HEK293T (cell line): ENCODE results near the gene SLC31A2.

Source experiments
- BHLHE40 ChIP-seq: fragments of 450-650 bp; IDR thresholded peaks from 2 replicates; pipeline ENCODE4 v1.6.1; 2016; ENCODE audit warnings: mild to moderate bottlenecking, moderate library complexity, borderline replicate concordance
- CTBP1 ChIP-seq: fragments of 450-650 bp; IDR thresholded peaks from 2 replicates; pipeline ENCODE4 v1.6.1; 2016; ENCODE audit warnings: borderline replicate concordance
- ELF4 ChIP-seq: fragments of 450-650 bp; IDR thresholded peaks from 2 replicates; pipeline ENCODE4 v1.6.1; 2017; ENCODE audit warnings: antibody characterized with exemption
- FOXA1 ChIP-seq: fragments of 450-650 bp; IDR thresholded peaks from 2 replicates; pipeline ENCODE4 v1.6.1; 2016; ENCODE audit warnings: mild to moderate bottlenecking
- FOXK2 ChIP-seq: fragments of 450-650 bp; IDR thresholded peaks from 2 replicates; pipeline ENCODE4 v1.6.1; 2016; ENCODE audit warnings: mild to moderate bottlenecking
- FOXM1 ChIP-seq: fragments of 450-650 bp; IDR thresholded peaks from 2 replicates; pipeline ENCODE4 v1.6.1; 2017; ENCODE audit warnings: mild to moderate bottlenecking, borderline replicate concordance
- HDGF ChIP-seq: fragments of 450-650 bp; IDR thresholded peaks from 2 replicates; pipeline ENCODE4 v1.6.1; 2017; ENCODE audit warnings: antibody characterized with exemption, borderline replicate concordance
- L3MBTL2 ChIP-seq: fragments of 450-650 bp; conservative IDR thresholded peaks from 2 replicates; pipeline ENCODE4 v1.6.1; 2016; ENCODE audit warnings: mild to moderate bottlenecking
- NFRKB ChIP-seq: fragments of 450-650 bp; IDR thresholded peaks from 2 replicates; pipeline ENCODE4 v1.6.1; 2016; ENCODE audit warnings: mild to moderate bottlenecking, moderate library complexity
- SP1 ChIP-seq: fragments of 450-650 bp; IDR thresholded peaks from 2 replicates; pipeline ENCODE4 v1.6.1; 2017
- SUZ12 ChIP-seq: fragments of 450-650 bp; IDR thresholded peaks from 2 replicates; pipeline ENCODE4 v1.6.1; 2016; ENCODE audit warnings: mild to moderate bottlenecking
- TARDBP ChIP-seq: fragments of 450-650 bp; IDR thresholded peaks from 2 replicates; pipeline ENCODE4 v1.6.1; 2016

GRCh38 chr9:113186137-113186755 is 35.4 kb downstream of the SLC31A2 start:
- TF ChIP-seq TARDBP: no peak
- no peak for TF ChIP-seq SP1
- no peak for TF ChIP-seq HDGF
- TF ChIP-seq FOXM1: no peak
- no peak for TF ChIP-seq BHLHE40
- TF ChIP-seq FOXK2: no peak
- no peak for TF ChIP-seq L3MBTL2
- TF ChIP-seq SUZ12: no peak
- TF ChIP-seq CTBP1: no peak
- no peak for TF ChIP-seq FOXA1
- no peak for TF ChIP-seq ELF4
- TF ChIP-seq NFRKB: no peak
